AG09309 (cell line): ENCODE measurements around the gene KHDRBS2.

Experiments
- DNase-seq: peaks from one replicate; pipeline ENCODE4 v3.0.0-alpha.2; 2010; ENCODE audit warnings: low read depth
- H3K4me3 ChIP-seq: 2 replicates; pipeline ENCODE4 v1.5.1; 2011; ENCODE audit warnings: mild to moderate bottlenecking, low read depth, low read length, moderate library complexity; ENCODE audit not compliant: control insufficient read depth
- TF ChIP-seq, protein P1 (sequence below): IDR thresholded peaks from 2 replicates; pipeline ENCODE4 v1.5.1; 2011; ENCODE audit warnings: mild to moderate bottlenecking, low read depth, low read length, inconsistent platforms; ENCODE audit not compliant: insufficient read depth, control insufficient read depth; ENCODE audit errors: missing control alignments

KHDRBS2 gene

GRCh38 chr6:62202078-62202477, 83.9 kb downstream of the KHDRBS2 start:
- H3K4me3 ChIP-seq, result no peak overlapping the region
- TF ChIP-seq, protein P1, sequence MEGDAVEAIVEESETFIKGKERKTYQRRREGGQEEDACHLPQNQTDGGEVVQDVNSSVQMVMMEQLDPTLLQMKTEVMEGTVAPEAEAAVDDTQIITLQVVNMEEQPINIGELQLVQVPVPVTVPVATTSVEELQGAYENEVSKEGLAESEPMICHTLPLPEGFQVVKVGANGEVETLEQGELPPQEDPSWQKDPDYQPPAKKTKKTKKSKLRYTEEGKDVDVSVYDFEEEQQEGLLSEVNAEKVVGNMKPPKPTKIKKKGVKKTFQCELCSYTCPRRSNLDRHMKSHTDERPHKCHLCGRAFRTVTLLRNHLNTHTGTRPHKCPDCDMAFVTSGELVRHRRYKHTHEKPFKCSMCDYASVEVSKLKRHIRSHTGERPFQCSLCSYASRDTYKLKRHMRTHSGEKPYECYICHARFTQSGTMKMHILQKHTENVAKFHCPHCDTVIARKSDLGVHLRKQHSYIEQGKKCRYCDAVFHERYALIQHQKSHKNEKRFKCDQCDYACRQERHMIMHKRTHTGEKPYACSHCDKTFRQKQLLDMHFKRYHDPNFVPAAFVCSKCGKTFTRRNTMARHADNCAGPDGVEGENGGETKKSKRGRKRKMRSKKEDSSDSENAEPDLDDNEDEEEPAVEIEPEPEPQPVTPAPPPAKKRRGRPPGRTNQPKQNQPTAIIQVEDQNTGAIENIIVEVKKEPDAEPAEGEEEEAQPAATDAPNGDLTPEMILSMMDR, result no peak
- no peak for DNase-seq

- DNase-seq, result no peak
- TF ChIP-seq, protein P1, result no peak
- H3K4me3 ChIP-seq, result no peak overlapping the region
These were observed 93.4 kb downstream of the KHDRBS2 start for GRCh38 chr6:62192593-62192992.

DNA sequence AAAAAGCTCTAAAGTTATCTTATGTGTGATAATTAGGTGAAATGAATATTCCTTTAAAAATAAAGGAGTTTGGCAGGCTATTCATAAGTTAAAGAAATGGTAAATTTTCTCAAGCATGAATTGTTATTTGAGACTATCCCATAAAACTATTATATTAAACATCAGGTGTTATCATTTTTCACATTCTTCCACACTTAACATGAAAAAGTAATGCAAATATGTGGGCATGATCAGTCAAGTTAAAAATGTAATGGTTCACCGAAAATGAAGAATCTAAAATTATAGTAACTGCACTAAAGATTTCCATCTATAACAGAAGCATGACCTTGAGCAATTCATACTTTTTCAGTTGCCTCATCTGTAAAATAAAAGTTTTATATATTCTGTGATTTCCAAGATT, 110.8 kb downstream of the KHDRBS2 start:
- TF ChIP-seq, protein P1, result no peak
- H3K4me3 ChIP-seq, result no peak overlapping the region
- no peak for DNase-seq

DNA sequence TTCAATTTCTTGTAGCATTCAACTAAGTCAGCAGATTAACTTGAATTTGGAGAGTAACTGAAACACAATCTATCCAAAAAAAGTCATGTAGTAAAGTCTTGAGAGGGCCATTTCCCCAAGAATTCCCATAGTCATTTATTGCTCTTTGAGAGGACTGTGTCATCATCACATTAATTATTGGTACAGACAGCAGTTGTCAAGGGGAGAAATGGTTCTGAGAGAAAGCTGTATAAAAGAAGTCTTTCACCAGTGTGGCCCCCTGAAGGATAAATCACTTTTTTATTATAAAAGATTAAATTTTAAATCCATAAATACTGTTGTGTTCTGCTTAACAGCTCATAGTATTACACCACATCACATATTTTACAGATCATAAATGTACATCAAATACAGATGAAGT, 111.5 kb downstream of the KHDRBS2 start:
- no peak for DNase-seq
- TF ChIP-seq, protein P1, result no peak
- no peak overlapping the region for H3K4me3 ChIP-seq

DNA sequence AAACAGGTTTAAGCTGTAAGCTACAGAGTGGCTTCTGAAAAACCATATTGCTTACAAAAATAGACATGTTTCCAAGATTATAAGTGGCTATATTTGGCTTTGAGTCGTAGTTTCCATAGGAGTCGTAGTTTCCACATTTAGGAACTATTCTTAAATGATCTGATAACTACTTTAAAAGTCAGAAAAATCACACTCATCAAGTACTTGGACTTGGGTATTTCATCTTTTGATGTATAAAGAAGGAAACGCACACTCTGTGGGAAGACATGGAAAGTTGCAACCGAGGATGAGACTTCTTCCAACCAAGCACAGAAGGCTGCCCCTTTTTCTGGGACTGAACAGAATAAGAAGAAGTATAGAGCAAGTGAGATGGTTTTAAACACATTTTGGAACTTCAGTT, 118.3 kb downstream of the KHDRBS2 start:
- DNase-seq, result no peak
- TF ChIP-seq, protein P1, result no peak
- H3K4me3 ChIP-seq, result no peak overlapping the region

DNA sequence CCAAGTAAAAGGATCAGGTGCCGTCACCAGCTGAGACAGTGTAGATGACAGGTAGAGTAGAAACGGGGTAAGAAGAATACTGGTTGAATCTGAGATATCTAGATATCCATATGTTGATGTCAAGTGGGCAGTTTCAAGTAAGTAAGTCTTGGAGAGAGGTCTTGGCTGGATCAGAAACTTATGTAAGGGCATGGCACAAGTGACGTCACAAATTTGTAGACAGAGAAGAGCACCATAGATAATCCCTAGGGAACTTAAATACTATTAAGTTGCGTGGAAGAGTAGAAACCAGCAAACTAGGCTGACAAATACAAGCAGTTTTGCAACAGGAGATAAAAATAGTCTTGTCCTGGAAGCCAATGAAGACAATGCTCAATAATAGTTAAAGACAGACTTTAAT, 123.2 kb downstream of the KHDRBS2 start:
- H3K4me3 ChIP-seq, result no peak overlapping the region
- TF ChIP-seq, protein P1, result no peak
- no peak for DNase-seq

GRCh38 chr6:62152796-62153195, 133.2 kb downstream of the KHDRBS2 start:
- DNase-seq, result no peak
- no peak overlapping the region for H3K4me3 ChIP-seq
- TF ChIP-seq, protein P1, result no peak
